Gastroesophageal sphincter (tissue), 3 donors: Measurements from ENCODE around the gene TMEM145.

Experiments
- EP300 ChIP-seq: sonication (generic); formaldehyde crosslinking; IDR thresholded peaks from one replicate; pipeline ENCODE4 v1.6.1; 2017; ENCODE audit warnings: antibody characterized with exemption, mild to moderate bottlenecking
- POLR2A ChIP-seq, 2 donors: fragments of 450-650 bp; IDR thresholded peaks; one replicate each; pipeline ENCODE4 v1.6.1; 2017; ENCODE audit warnings: antibody characterized with exemption in 2 of 2, mild to moderate bottlenecking in 2 of 2, moderate library complexity in 1 of 2
- POLR2AphosphoS5 ChIP-seq: sonication (generic); formaldehyde crosslinking; IDR thresholded peaks from one replicate; pipeline ENCODE4 v1.6.1; 2017; ENCODE audit warnings: antibody characterized with exemption
- TF ChIP-seq, protein P1 (sequence below), 4 experiments: fragments of 200-600 bp in 2 of 4; fragments of 450-650 bp in 2 of 4; sonication (generic) in 1 of 4; IDR thresholded peaks; one replicate each; pipeline ENCODE4 v1.5.1; 2017 to 2019; ENCODE audit warnings: antibody characterized with exemption in 4 of 4, mild to moderate bottlenecking in 2 of 4, moderate library complexity in 2 of 4

DNA sequence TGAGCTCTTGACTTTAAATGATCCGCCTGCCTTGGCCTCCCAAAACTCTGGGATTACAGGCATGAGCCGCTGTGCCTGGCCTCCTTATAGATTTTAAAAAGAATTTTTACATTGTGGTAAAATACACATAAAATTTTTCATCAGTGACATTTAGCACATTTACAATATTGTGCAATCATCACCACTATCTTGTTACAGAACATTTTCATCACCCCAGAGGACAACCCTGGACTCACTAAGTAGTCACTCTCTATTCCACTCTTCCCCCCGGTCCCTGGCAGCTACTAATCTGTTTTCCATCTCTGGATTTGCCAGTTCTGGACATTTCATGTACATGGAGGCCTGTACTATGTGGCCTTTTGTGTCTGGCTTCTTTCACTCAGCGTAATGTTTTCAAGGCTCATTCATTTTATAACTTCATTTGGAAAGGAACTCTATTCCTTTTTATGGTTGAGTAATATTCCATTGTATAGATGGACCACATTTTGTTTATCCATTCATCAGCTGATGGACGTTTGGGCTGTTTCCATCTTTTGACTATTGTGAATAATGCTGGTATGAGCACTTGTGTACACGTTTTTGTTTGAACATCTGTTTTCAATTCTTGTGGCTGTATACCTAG is 32.2 kb downstream of the TMEM145 start:
- no peak for TF ChIP-seq POLR2A (IDR thresholded peaks at IDR 0.05)
- TF ChIP-seq, protein P1, sequence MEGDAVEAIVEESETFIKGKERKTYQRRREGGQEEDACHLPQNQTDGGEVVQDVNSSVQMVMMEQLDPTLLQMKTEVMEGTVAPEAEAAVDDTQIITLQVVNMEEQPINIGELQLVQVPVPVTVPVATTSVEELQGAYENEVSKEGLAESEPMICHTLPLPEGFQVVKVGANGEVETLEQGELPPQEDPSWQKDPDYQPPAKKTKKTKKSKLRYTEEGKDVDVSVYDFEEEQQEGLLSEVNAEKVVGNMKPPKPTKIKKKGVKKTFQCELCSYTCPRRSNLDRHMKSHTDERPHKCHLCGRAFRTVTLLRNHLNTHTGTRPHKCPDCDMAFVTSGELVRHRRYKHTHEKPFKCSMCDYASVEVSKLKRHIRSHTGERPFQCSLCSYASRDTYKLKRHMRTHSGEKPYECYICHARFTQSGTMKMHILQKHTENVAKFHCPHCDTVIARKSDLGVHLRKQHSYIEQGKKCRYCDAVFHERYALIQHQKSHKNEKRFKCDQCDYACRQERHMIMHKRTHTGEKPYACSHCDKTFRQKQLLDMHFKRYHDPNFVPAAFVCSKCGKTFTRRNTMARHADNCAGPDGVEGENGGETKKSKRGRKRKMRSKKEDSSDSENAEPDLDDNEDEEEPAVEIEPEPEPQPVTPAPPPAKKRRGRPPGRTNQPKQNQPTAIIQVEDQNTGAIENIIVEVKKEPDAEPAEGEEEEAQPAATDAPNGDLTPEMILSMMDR (IDR thresholded peaks at IDR 0.05): no peak
- no peak for TF ChIP-seq POLR2AphosphoS5
- TF ChIP-seq EP300: no peak
